Measurements from ENCODE around the gene TMEM163.

TMEM163 gene

GRCh38 chr2:134425724-134426496, 292.9 kb downstream of the TMEM163 start:
- DNase-seq: no peak

- no peak for DNase-seq
Observed at GRCh38 chr2:134421556-134422328, 297.1 kb downstream of the TMEM163 start.

DNA sequence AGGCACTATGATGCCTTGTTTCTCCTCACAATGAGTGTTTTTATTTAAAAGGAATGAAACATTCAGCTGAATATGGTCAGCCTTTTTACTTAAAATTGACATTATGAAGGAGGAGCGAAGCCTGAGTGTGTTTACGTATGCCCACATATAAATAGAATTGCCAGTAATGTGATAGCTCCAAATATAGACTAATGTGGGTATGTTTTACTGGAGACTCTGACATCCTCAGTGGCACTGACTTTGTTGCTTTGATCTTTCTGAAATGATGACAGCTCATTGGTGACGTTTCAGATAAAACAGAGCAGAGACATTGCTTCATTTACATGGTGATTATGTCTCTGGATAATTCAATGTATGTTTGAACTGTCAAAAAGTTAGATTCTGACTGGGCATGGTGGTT, 297.9 kb downstream of the TMEM163 start:
- DNase-seq: no peak

DNA sequence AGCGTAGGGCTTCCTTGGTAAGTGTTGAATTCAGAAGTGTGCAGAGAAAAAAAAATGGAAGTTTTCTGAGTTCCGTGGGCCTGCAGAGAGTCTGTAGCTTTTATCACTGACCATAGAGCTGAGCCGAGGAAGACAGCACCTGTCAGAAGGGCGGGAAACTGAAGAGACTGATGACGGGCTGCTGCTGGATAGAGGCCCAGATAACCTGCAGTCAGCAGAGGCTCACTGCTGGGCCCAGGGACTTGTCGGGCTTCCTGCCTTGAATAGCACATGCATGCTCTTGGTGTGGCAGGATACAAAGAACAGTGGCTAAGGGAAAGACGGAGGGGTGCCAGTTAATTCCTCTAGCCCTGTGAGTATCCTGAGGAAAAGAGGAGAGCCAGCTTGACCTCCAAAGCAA, 298.5 kb downstream of the TMEM163 start:
- DNase-seq: no peak

DNA sequence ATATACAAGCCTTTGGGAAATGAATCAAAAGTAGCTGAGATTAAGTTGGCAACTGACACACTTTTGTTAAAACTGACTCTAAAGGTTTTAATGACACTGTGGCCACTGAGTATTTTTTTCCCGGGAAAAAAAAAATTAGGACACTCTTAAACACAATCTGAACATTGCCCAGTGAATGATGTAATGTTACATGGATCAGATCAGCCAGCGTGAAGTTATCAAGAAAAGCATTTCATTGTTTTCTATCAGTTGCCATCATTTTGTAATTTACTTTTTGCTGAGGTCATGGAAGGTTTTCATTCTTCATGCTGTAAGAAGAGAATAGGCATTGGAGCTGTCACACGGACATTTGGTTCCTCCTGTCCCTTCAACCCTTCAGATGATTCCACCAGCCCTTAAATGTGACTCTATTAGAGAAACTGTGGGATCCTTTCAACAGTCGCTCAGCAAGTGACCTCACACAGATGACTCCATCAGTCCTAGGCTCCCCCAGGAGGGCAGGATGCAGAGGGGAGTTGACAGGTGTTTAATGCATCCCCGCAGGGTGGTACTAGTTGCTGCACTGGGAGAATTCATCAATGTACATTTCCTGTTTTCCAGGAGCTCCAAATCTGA, 300.7 kb downstream of the TMEM163 start:
- DNase-seq: no peak

GRCh38 chr2:134416637-134417036, 302.2 kb downstream of the TMEM163 start:
- no peak for DNase-seq

- no peak for DNase-seq
Observed at GRCh38 chr2:134416018-134416417, 302.8 kb downstream of the TMEM163 start.

DNA sequence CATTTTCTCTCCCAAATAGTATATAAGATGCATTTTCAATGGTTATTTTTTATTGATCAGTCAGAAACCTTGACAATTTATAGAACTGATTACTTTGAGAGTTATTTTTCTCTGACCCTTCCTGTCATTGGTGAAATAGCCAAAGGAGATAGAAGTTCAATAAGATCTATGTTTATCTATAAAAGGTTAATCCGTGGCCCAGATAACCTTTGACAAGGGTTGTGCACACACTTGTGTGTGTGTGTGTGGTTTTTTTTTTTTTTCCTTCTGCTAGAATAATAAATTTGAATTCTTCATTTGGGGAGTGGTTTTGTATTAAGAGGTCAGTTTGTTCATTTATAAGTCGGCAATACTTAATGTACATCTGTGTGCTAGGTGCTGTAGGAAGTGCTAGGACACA, 304.9 kb downstream of the TMEM163 start:
- no peak for DNase-seq

- DNase-seq: no peak
Observed at GRCh38 chr2:134413430-134413829, 305.4 kb downstream of the TMEM163 start.

GRCh38 chr2:134412639-134412999, 306.2 kb downstream of the TMEM163 start:
- no peak for DNase-seq

DNA sequence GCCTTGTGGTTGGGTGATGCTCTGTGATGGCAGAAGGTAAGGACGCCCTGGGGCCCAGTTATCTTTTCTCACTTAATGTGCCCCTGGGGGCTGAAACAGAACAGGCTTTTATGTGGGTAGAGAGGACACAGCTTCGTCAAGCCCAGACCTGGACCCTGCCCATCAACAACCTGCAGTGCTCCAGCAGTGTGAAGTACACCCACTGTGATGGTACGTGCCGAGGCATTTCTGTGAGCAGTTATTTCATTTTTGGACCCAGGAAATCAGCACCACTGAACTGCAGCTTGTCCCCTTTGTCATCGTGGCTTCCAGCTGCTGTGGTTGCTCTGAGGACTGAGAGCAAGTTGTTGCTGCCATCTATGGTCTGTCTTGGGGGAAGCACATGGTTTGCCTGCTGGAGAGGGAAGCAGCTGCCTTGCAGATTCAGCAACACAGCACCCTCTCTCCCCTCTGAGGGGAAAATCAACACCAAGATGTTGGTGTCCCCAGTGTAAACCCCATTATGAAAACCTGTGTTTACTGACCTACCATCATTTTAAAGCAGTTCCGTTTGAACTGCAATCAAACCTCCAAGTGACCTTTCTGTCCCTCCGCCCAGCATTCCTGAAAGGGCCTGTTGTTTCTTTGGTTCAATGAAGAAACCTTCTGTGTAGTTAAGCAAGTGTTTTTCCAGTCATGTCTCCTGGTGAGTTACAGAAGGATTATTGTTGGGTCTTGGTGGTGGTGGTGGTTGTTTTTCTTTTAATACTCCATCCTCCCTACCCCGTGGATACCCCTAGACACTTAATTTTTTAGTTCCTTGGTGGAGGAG, 306.8 kb downstream of the TMEM163 start:
- DNase-seq: peak; percentile 48

- no peak for DNase-seq
Observed at GRCh38 chr2:134411279-134411827, 307.4 kb downstream of the TMEM163 start.

GRCh38 chr2:134410831-134411231, 308.0 kb downstream of the TMEM163 start:
- DNase-seq: peak; percentile 98

- no peak for DNase-seq
Observed at GRCh38 chr2:134410006-134410405, 308.8 kb downstream of the TMEM163 start.

DNA sequence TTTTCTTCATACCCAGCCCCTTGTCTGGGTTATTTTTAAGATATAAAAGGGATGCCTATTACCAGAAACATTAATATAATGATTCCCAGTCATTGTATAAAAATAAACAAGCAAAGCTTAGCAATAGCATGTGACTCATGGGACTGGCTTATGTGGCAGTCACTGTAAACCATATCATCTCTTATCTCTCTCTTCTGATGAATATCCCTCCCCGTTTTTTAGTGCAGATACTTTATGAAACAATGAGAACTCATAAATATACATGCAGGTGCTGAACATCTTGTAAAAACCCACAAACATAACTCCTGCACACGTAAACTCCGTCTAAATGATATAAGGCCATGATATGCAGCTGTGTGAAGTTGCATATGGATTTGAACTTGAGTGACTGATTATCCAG, 310.0 kb downstream of the TMEM163 start:
- no peak for DNase-seq

DNA sequence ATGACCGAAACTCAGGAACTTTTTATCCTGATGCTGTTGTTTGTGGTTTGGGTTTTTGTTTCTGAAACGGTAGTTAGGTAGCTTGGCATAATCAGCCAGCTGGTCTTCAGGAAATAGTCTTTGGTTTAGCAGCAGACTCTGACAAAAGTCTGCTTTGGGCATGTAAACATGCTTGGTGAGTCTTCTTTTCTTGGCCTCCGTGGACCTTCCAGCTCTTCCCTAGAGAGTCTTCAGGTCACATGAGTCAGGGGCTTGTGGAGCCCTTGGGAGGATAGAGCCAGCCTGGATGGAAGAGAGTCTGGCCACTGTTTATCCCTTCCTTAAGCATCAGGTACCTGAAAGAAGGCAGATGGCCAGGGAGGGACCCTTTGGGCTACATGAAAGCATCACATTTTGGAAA, 310.4 kb downstream of the TMEM163 start:
- peak; percentile 30 for DNase-seq

- DNase-seq: peak; percentile 58
Observed at GRCh38 chr2:134407154-134407890, 311.5 kb downstream of the TMEM163 start.

- no peak for DNase-seq
Observed at GRCh38 chr2:134406736-134407135, 312.1 kb downstream of the TMEM163 start.

GRCh38 chr2:134406311-134406710, 312.5 kb downstream of the TMEM163 start:
- DNase-seq: no peak
